GM18873 (cell line): ENCODE measurements around the gene ACOX3.
"Not testable (repeated sequence)": the region's sequence is repeated elsewhere in the genome, so short reads cannot be mapped to it uniquely, and the experiment has no call there.

Source experiments
- ATAC-seq: cut with Tn5 transposase; IDR thresholded peaks from one replicate; pipeline ENCODE4 v1.9.1; 2021; ENCODE audit warnings: mild to moderate bottlenecking, moderate library complexity, moderate number of reproducible peaks; ENCODE audit not compliant: unreplicated experiment, low FRiP score

ACOX3 gene

GRCh38 chr4:8440492-8441311 is at the start of gene ACOX3, which contains the start of gene TRMT44:
Gene ACOX3 (minus strand): TSS chr4:8440723. CDS start chr4:8416521, 24,202 bp downstream.
Gene TRMT44 (plus strand): TSS chr4:8440777. CDS start chr4:8440823, 46 bp downstream.
- ATAC-seq: peak; percentile 64

GRCh38 chr4:8488791-8489369 is 48.4 kb upstream of the ACOX3 start:
- ATAC-seq: no peak

DNA sequence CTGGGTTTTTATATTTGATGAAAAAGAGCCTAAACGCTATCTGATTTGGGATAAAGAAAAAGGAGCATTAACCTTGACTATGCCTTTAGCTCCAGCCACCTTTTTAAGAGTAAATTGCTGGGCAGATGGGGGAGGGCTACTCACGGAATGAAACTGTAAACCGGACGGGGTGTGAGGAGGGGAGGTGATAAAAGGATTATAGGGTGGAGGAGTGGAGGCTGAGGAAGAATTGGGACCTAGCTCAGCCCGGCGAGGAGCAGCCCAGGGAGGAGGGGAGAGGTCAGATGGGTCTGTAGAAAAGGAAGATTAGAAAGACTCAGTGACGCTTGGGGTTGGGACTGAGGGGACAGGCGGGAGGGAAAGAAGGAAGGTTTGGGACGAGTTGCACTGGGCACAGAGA is 46.1 kb upstream of the ACOX3 start:
- not testable (repeated sequence) for ATAC-seq

DNA sequence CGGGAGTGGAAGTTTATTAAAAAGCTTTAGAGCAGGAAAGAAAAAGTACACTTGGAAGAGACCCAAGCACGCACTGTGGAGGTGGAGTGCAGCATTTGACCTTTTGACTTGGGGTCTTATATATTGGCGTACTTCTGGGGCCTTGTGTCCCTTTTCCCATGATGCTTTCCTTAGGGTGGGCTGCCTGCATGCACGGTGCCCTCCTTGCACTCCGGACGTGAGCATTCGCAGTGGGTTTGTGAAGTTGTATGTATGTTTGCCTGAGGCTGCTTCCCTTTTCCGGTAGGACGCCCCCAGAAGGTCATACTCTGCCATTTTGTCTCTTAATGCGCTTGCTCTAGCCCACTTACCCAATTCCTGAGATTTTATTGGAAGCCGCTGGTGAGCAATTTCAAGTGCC is 39.7 kb upstream of the ACOX3 start:
- no peak for ATAC-seq

GRCh38 chr4:8478801-8479744 is 38.5 kb upstream of the ACOX3 start:
- ATAC-seq: no peak

GRCh38 chr4:8478371-8478770 is 37.8 kb upstream of the ACOX3 start:
- no peak for ATAC-seq

DNA sequence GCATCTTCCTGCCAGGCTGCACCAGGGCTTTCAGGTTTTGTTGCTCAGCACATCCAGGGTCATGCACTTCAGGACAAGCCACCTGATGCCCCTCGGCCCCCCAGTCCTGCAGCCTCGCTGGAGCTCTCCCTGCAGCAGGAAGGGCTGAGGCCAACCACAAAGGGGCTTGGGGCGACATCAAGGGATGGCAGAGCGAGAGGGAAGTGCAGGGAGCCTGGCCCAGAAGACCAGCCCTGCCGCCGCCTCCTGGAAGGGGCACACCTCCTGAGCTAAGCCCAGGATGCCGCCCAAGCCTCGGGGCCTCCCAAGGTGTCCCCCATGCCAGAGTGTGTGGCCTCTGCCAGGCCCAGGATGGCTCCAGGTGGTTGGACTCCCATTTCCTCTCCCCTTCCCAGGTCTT is 37.2 kb upstream of the ACOX3 start:
- ATAC-seq: no peak

- no peak for ATAC-seq
Observed at GRCh38 chr4:8477095-8477635, 36.6 kb upstream of the ACOX3 start.

- no peak for ATAC-seq
Observed at GRCh38 chr4:8475751-8476575, 35.4 kb upstream of the ACOX3 start.

DNA sequence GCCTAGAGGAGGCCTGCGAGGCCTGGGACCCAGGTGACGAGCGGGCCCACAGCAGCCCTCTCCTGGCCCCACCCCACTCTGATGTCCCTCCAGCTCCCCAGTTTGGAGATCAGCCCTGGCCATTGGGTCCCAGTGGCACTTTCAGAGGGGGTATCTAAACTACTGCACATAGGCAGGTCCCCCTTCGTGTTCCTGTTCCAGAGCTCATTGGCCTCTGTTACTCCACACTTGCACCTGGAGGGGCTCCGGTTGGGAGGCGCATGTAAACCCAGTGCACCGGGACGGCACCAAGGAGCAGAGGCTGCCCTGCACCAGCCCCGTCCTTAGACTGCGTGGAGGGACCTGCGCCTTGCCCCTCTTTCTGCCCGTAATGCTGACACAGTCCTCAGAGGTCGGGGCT is 34.3 kb upstream of the ACOX3 start:
- ATAC-seq: no peak

DNA sequence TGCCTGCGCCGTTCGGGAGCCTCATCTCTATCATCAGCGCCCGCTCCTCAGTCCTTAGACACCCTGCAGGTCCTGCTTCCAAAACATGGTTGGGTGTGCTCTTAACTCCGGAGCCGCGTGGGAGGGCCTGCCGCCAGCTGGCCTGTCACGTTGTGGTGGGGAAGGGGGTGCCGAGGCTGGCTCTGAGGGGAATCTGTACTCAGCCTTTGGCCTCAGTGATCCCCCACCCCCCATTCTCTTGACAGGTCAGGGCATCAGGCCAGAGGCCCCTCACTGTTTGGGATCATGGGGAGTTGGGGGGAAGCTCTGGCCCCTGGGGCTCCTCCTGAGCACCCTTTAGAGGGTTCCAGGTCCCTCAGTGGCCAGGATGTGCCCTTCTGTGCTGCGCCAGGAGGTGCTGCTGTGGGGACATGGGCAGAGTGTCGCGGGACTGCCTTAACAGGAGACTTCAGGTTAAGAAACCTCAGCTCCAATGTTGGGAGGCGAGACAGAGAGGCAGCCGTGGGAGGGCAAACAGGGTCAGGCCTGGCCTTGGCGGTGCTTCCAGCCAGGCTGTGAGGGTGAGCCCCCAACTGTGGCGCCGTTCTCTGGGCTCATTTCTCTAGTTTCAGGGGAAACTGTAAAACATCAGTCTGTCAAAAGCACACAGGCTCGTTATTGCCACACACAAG is 33.5 kb upstream of the ACOX3 start:
- no peak for ATAC-seq

- no peak for ATAC-seq
Observed at GRCh38 chr4:8473198-8473919, 32.8 kb upstream of the ACOX3 start.

GRCh38 chr4:8472689-8473197 is 32.2 kb upstream of the ACOX3 start:
- ATAC-seq: no peak

GRCh38 chr4:8472158-8472688 is 31.7 kb upstream of the ACOX3 start:
- ATAC-seq: no peak

DNA sequence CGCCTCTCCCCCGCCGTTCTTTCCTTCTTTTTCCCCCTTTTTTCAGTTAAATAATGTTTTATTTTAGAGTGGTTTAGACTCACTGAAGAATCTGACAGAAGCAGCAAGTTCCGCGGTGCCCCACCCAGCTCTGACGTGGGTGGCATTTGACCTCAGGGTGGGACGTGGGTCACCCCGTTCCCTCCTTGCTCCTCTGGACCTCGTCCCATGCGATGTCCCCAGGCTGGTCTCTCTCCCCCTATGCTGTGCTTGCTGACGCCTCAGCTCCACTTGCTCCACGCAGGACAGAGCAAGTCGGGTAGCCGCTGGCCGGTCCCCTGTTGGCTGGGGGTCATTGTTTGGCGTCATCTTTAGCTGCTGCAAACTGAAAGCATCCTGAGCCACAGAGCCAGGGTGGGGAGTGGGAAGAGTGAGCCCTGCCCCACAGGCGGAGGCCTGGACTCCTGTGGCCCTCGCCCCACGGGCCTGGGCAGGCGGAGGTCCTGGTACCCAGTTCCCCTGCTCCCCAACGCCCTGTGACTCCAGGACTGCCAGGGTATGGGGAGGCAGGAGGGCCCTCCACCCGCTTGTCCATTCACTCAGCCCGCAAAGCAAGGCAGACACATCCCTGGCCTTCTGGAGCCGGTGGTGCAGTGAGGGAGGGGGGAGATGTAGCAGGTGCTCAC is 30.8 kb upstream of the ACOX3 start:
- no peak for ATAC-seq

DNA sequence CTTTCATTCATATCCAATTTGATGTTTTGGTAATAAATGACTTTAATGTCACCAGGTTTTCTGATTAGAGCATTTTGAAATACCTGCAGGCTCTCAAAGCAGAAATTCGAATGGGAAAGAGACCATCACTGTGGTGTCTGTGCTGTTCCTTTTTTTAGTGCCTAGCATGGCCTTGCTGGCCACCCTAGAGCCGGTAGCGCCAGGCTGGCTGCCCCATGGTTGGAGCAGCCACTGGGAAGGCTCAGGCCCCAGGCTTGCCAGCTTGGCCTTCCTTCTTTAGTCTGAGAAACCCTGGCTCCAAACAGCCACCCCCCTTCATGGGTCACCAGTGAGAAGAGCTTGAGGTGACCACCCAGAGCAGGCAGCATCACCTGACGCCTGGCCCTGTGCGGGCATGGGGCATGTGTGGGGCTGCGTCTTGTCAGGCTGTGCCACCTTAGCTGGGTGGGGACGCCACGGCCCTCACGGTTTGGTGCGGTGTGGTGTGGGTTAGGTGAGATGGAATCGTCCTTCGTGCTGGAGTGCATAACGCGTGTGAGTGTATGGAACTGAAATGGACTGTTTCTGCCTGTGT is 30.0 kb upstream of the ACOX3 start:
- ATAC-seq: no peak

GRCh38 chr4:8469550-8469949 is 29.0 kb upstream of the ACOX3 start:
- no peak for ATAC-seq
